Ovary (tissue), 9 donors: ENCODE data around the gene ICE1. TPM values are rescaled to one million over a fixed set of nuclear protein-coding genes. Genes with fewer than 3 reads are reported as not detected.
"Not testable (repeated sequence)": the region's sequence is repeated elsewhere in the genome, so short reads cannot be mapped to it uniquely, and the experiment has no call there.

Experiments
- DNase-seq, 5 donors: peaks; one replicate each; pipeline ENCODE4 v3.0.0-alpha.2; 2019 to 2020
- H3K27ac ChIP-seq, 2 donors: fragments of 200-600 bp; one replicate each; pipeline versions ENCODE4 v1.5.1 to v1.8.0; 2019 to 2022
- H3K27me3 ChIP-seq: fragments of 200-600 bp; one replicate; pipeline ENCODE4 v1.8.0; 2022
- H3K36me3 ChIP-seq: fragments of 200-600 bp; sonication (generic); one replicate; pipeline ENCODE4 v1.5.1; 2019
- H3K4me1 ChIP-seq: one replicate; pipeline ENCODE4 v1.8.1; 2013; ENCODE audit warnings: mild to moderate bottlenecking, moderate library complexity; ENCODE audit not compliant: insufficient read depth
- H3K4me3 ChIP-seq: fragments of 200-600 bp; sonication (generic); one replicate; pipeline ENCODE4 v1.5.1; 2017
- H3K9me3 ChIP-seq, 2 donors: fragments of 200-600 bp in 1 of 2; sonication (generic) in 1 of 2; one replicate each; pipeline versions ENCODE4 v1.5.1 to v1.8.1; 2013 to 2019; ENCODE audit warnings: mild to moderate bottlenecking in 1 of 2, moderate library complexity in 1 of 2
- EP300 ChIP-seq: sonication (generic); formaldehyde crosslinking; IDR thresholded peaks from one replicate; pipeline ENCODE4 v1.6.1; 2017; ENCODE audit warnings: antibody characterized with exemption
- POLR2A ChIP-seq: fragments of 450-650 bp; IDR thresholded peaks from one replicate; pipeline ENCODE4 v1.6.1; 2017; ENCODE audit warnings: antibody characterized with exemption, mild to moderate bottlenecking, moderate library complexity
- WGBS, 3 donors: extraction: QIAGEN DNeasy Blood & Tissue Kit in 1 of 3; methylation state at CpG; one replicate each; pipeline versions ENCODE4 v1.1.5 to v1.1.7; 2013 to 2017; 5-methylcytosine and 5-hydroxymethylcytosine counted together
- intact Hi-C, 4 donors: fragments of 100-400 bp; cut with DNase I; formaldehyde crosslinking; loops; one replicate each; pipeline versions ENCODE4 v1.11.0 to v1.15.1; 2022 to 2023
- polyA plus RNA-seq, 2 donors: library from polyadenylated mRNA; stranded (reverse); fragments of 200-250 nt in 1 of 2; fragments of 350-450 nt in 1 of 2; fragmentation: Illumina TruSeq in 1 of 2; extraction: RNeasy Lipid Tissue Mini Kit (QIAGEN cat#74804) in 1 of 2; gene quantifications; one replicate each; pipeline ENCODE4 v1.2.3, GENCODE V29; 2013 to 2014
- total RNA-seq, 7 donors: library from RNA; depleted of rRNA in 2 of 7; stranded (reverse); fragments of >200 nt in 2 of 7; fragmentation: NEBNext Ultra II Directional in 3 of 7; extraction: Animal tissue kit (Norgen Biotek cat#: 25700) in 3 of 7; gene quantifications; one replicate each; pipeline versions ENCODE4 v1.1.0 to v1.2.4, GENCODE V29; 2016 to 2023
- TF ChIP-seq, protein P1 (sequence below), 3 donors: fragments of 450-650 bp in 2 of 3; fragments of 200-600 bp in 1 of 3; IDR thresholded peaks; one replicate each; pipeline versions ENCODE4 v1.5.1 to v1.8.0; 2016 to 2022; ENCODE audit warnings: antibody characterized with exemption in 3 of 3, mild to moderate bottlenecking in 1 of 3
- donor health status: DM: no; HTN: no; CAD: no; lungs with moderate emphysema.
- donor health status: DM: no; HTN: no; CAD: no.
- donor health status: Bipolar disorder and iron deficiency.
- donor health status: DM: yes; HTN: yes; CAD: no.
- donor health status: DM: no; HTN: no; CAD: no.
- donor health status: DM: yes; HTN: yes; CAD: no.

Gene ICE1
- total and polyA plus RNA-seq, 9 donors = 10.7 to 38.0 (median 30.5) TPM

DNA sequence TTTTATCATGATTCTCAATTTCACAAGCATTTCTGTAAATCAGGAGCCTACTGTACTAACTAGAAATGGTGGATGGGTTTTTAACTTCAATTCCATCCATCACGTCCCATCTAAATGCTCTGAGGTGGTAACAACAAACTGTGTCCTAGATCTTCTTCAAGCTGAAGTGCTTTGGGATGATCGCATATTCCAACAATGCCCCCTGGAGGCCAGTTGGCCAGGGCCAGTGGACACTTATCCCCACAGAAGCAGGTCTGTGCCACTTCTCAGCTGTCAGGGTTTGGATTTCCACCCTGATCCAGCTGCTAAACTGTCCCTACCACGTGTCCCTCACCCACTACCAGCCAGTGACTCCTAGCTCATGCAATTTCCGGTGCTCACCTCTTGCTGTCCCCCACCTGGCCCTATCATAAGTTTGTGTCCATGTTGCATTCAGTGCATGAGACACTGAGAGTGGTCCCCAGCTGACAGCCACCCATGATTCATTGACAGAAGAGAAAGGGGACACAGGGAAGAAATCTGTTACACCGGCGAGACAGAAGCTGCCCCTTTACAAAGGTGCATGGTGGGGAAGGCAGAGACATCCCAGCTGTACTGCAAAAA lies 28.0 kb upstream of the ICE1 start:
- H3K27ac ChIP-seq, H3K9me3 ChIP-seq, H3K4me1 ChIP-seq, intact Hi-C loops, H3K27me3 ChIP-seq, H3K36me3 ChIP-seq, H3K4me3 ChIP-seq: not testable (repeated sequence)
- TF ChIP-seq, protein P1, sequence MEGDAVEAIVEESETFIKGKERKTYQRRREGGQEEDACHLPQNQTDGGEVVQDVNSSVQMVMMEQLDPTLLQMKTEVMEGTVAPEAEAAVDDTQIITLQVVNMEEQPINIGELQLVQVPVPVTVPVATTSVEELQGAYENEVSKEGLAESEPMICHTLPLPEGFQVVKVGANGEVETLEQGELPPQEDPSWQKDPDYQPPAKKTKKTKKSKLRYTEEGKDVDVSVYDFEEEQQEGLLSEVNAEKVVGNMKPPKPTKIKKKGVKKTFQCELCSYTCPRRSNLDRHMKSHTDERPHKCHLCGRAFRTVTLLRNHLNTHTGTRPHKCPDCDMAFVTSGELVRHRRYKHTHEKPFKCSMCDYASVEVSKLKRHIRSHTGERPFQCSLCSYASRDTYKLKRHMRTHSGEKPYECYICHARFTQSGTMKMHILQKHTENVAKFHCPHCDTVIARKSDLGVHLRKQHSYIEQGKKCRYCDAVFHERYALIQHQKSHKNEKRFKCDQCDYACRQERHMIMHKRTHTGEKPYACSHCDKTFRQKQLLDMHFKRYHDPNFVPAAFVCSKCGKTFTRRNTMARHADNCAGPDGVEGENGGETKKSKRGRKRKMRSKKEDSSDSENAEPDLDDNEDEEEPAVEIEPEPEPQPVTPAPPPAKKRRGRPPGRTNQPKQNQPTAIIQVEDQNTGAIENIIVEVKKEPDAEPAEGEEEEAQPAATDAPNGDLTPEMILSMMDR (IDR thresholded peaks at IDR 0.05) = peak in 2 of 3 donors; percentile 26 to 34
- peak; percentile 34 to 76 (median 64) for DNase-seq
- 45 to 51% (median 48%) methylated on average over 6 of the region's 6 CpGs for WGBS, 3 donors

DNA sequence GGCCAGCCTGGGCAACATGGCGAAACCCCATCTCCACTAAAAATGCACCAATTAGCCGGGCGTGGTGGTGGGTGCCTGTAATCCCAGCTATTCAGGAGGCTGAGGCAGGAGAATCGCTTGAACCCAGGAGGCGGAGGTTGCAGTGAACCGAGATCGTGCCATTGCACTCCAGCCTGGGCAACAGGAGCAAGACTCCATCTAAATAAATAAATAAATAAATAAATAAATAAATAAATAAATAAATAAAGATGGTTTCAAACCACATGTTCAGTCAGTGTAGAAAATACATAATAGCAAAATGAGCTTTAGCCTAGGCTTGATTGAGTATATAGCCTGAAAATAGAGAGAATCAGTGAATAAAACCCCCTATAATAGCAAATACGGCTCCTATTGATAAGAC lies 27.4 kb upstream of the ICE1 start:
- H3K36me3 ChIP-seq, H3K27me3 ChIP-seq, H3K4me3 ChIP-seq, H3K4me1 ChIP-seq, H3K27ac ChIP-seq, intact Hi-C loops, DNase-seq, H3K9me3 ChIP-seq: not testable (repeated sequence)
- WGBS, 3 donors = 84 to 90% (median 85%) methylated on average over 8 of the region's 8 CpGs

DNA sequence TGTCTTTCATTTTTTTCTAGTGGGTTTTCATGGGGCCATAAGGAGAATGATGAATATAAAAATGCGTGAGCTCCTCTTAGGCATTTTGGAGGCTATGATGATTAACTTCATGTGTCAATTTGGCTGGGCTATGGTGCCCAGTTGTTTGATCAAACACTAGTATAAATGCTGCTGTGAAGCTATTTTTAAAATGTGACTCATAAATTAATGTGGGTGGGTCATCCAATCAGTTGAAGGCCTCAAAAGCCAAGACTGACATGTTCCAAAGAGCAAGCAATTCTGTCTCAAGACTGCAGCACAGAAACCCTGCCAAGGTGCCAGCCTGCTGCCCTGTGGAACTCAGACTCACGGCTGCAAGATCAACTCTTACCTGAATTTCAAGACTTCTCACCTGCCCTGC lies 24.4 kb upstream of the ICE1 start:
- 93 to 96% (median 95%) methylated on average over 2 of the region's 2 CpGs for WGBS, 3 donors
- no peak overlapping the region for H3K4me3 ChIP-seq
- DNase-seq = no peak
- no peaks in the 10 kb centered on the region for H3K4me1 ChIP-seq
- TF ChIP-seq, protein P1 (IDR thresholded peaks at IDR 0.05) = no peak
- TF ChIP-seq EP300 (no peak), POLR2A (no peak)
- intact Hi-C loops = no loop called here
- no peaks in the 10 kb centered on the region for H3K9me3 ChIP-seq
- no peak overlapping the region for H3K27ac ChIP-seq
- H3K36me3 ChIP-seq = no peaks in the 10 kb centered on the region
- H3K27me3 ChIP-seq = no peaks in the 10 kb centered on the region

DNA sequence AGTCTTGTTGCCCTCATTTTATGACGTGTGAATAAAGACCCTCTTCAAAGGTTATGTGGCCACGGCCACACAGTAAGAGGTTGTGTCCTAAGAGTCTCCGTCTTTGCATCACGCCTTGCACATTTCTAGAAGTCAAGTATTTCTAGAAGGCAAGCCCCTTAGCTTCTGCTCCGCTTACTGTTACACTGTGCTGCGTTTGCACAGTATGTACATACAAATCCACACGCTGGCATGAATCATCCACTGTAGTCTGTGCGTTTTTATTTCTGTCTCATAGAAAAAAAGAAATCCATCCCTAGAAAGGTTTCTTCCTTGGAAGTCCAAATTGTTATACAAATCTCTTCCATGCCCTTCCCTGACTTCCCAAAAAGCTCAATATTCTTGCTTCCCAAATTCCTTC lies 21.4 kb upstream of the ICE1 start:
- no peak for TF ChIP-seq EP300
- TF ChIP-seq, protein P1 (IDR thresholded peaks at IDR 0.05) = no peak
- TF ChIP-seq POLR2A = no peak
- no peaks in the 10 kb centered on the region for H3K36me3 ChIP-seq
- H3K4me1 ChIP-seq = no peaks in the 10 kb centered on the region
- no peak for DNase-seq
- H3K27ac ChIP-seq = no peak overlapping the region
- 92 to 94% (median 94%) methylated on average over 8 of the region's 8 CpGs for whole genome bisulfite sequencing, 3 donors
- H3K9me3 ChIP-seq = no peaks in the 10 kb centered on the region
- no peak overlapping the region for H3K4me3 ChIP-seq
- intact Hi-C loops = loop anchor here in 2 of 4 donors (10.0 kb wide), 1 partner anchor 526 kb away; no protein-coding TSS in a partner anchor
- H3K27me3 ChIP-seq = no peaks in the 10 kb centered on the region

- Histone ChIP-seq H3K27ac (no peak overlapping the region), H3K4me3 (no peak overlapping the region), H3K4me1 (no peaks in the 10 kb centered on the region), H3K9me3 (no peaks in the 10 kb centered on the region), H3K27me3 (no peaks in the 10 kb centered on the region), H3K36me3 (no peaks in the 10 kb centered on the region)
- no peak for DNase-seq
- intact Hi-C loops = loop anchor here in 2 of 4 donors (10.0 kb wide), 1 partner anchor 529 kb away; no protein-coding TSS in a partner anchor
- no peak for TF ChIP-seq EP300
- no peak for TF ChIP-seq POLR2A
- TF ChIP-seq, protein P1 (IDR thresholded peaks at IDR 0.05) = no peak
- WGBS, 3 donors = 65 to 73% (median 73%) methylated on average over 4 of the region's 4 CpGs
These were observed 18.7 kb upstream of the ICE1 start for GRCh38 chr5:5403741-5404140.
